Liver (tissue), 3 donors: ENCODE data around the gene ZMYM3.

Experiments used
- GABPA ChIP-seq, 2 donors: IDR thresholded peaks in 1 of 2; conservative IDR thresholded peaks in 1 of 2; 2 replicates each; pipeline ENCODE4 v1.6.1; 2016; ENCODE audit warnings: antibody characterized with exemption in 2 of 2, mild to moderate bottlenecking in 1 of 2, moderate library complexity in 1 of 2
- HNF4A ChIP-seq, 2 donors: conservative IDR thresholded peaks; 2 replicates each; pipeline ENCODE4 v1.6.1; 2016; ENCODE audit warnings: antibody characterized with exemption in 2 of 2, mild to moderate bottlenecking in 2 of 2
- JUND ChIP-seq, 2 donors: IDR thresholded peaks; 2 replicates each; pipeline ENCODE4 v1.6.1; 2016; ENCODE audit warnings: antibody characterized with exemption in 2 of 2
- TAF1 ChIP-seq: conservative IDR thresholded peaks from 2 replicates; pipeline ENCODE4 v1.6.1; 2016; ENCODE audit warnings: antibody characterized with exemption, mild to moderate bottlenecking
- TF ChIP-seq, protein P1 (sequence below): IDR thresholded peaks from 2 replicates; pipeline ENCODE4 v1.6.1; 2016; ENCODE audit warnings: antibody characterized with exemption
- TF ChIP-seq, protein P2 (sequence below): fragments of 150-350 bp; IDR thresholded peaks from 2 replicates; pipeline ENCODE4 v1.5.1; 2017; ENCODE audit warnings: improper control_type of control experiment, low read depth, low read length; ENCODE audit not compliant: missing input control
- TF ChIP-seq, protein P3 (sequence below): IDR thresholded peaks from 2 replicates; pipeline ENCODE4 v1.6.1; 2016; ENCODE audit warnings: antibody characterized with exemption
- donor health status: healthy.
- donor health status: healthy.

DNA sequence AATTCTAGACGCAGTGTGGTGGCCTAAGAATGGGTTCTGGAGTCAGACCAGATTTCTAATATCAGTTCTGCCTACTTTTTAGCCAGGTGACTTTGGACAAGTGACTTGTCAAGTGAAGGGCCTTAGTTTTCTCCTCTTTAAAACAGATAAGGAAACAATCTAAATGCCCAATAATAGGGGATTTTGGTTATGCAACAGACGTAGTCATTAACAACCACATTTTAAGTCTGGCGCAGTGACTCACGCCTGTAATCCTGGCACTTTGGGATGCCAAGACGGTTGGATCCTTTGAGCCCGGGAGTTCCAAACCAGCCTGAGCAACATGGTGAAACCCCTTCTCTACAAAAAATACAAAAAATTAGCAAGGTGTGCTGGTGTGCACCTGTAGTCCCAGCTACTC lies 2.1 kb upstream of the ZMYM3 start:
- TF ChIP-seq JUND (IDR thresholded peaks at IDR 0.05) (no peak), TAF1 (no peak), GABPA (IDR thresholded peaks at IDR 0.05 in 1 of 2, conservative IDR thresholded peaks at IDR 0.05 in 1 of 2) (no peak), HNF4A (conservative IDR thresholded peaks at IDR 0.05) (no peak)
- TF ChIP-seq, protein P1, sequence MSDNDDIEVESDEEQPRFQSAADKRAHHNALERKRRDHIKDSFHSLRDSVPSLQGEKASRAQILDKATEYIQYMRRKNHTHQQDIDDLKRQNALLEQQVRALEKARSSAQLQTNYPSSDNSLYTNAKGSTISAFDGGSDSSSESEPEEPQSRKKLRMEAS: no peak
- TF ChIP-seq, protein P2, sequence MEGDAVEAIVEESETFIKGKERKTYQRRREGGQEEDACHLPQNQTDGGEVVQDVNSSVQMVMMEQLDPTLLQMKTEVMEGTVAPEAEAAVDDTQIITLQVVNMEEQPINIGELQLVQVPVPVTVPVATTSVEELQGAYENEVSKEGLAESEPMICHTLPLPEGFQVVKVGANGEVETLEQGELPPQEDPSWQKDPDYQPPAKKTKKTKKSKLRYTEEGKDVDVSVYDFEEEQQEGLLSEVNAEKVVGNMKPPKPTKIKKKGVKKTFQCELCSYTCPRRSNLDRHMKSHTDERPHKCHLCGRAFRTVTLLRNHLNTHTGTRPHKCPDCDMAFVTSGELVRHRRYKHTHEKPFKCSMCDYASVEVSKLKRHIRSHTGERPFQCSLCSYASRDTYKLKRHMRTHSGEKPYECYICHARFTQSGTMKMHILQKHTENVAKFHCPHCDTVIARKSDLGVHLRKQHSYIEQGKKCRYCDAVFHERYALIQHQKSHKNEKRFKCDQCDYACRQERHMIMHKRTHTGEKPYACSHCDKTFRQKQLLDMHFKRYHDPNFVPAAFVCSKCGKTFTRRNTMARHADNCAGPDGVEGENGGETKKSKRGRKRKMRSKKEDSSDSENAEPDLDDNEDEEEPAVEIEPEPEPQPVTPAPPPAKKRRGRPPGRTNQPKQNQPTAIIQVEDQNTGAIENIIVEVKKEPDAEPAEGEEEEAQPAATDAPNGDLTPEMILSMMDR: no peak
- TF ChIP-seq, protein P3, sequence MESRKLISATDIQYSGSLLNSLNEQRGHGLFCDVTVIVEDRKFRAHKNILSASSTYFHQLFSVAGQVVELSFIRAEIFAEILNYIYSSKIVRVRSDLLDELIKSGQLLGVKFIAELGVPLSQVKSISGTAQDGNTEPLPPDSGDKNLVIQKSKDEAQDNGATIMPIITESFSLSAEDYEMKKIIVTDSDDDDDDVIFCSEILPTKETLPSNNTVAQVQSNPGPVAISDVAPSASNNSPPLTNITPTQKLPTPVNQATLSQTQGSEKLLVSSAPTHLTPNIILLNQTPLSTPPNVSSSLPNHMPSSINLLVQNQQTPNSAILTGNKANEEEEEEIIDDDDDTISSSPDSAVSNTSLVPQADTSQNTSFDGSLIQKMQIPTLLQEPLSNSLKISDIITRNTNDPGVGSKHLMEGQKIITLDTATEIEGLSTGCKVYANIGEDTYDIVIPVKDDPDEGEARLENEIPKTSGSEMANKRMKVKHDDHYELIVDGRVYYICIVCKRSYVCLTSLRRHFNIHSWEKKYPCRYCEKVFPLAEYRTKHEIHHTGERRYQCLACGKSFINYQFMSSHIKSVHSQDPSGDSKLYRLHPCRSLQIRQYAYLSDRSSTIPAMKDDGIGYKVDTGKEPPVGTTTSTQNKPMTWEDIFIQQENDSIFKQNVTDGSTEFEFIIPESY: no peak
